Measurements from ENCODE around the gene PARP6.
A peak's percentile ranks its signal among the peaks of the same experiment; 100 is the strongest.

PARP6 gene

DNA sequence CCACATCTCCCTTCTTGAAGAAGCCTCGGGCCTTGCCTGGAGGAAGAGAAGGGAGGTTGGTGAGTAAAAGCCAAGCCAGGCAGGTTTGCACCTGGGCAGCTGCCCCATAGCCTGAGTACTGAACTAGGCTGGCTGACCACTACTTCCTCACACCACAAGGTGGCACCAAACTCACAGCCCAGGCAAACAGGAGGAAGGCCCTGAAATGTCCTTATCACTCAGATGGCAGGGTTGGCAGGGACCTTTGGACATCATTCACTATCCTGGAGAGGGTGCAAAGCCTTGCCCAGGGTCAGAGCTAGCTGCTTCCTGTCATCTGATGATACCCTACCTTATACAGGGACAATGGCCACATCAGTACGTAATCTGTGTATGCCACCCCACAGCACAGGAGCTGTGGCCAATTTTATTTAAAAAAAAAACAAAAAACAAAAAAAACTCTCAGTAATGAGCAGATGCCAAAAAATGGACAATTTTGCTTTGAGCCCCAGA is 72.6 kb downstream of the PARP6 start:
- DNase-seq (ENCODE audit: low read depth) = peak; percentile 54

DNA sequence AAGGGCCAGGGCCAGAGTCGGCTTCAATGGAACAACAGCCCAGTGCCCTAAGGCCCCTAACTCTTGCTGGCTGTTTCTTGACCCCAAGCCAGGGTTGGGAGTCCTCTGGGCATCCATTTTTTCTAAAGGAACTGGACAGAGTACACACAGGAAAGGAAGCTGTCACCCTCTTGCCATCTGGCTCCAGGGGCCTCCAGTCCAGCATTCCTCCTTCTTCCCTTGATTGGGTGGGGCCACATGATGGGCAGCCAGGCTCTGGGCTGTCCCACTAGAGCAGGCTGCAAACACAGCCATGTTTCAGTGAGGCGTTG is 73.2 kb downstream of the PARP6 start:
- DNase-seq (ENCODE audit: low read depth) = no peak

DNA sequence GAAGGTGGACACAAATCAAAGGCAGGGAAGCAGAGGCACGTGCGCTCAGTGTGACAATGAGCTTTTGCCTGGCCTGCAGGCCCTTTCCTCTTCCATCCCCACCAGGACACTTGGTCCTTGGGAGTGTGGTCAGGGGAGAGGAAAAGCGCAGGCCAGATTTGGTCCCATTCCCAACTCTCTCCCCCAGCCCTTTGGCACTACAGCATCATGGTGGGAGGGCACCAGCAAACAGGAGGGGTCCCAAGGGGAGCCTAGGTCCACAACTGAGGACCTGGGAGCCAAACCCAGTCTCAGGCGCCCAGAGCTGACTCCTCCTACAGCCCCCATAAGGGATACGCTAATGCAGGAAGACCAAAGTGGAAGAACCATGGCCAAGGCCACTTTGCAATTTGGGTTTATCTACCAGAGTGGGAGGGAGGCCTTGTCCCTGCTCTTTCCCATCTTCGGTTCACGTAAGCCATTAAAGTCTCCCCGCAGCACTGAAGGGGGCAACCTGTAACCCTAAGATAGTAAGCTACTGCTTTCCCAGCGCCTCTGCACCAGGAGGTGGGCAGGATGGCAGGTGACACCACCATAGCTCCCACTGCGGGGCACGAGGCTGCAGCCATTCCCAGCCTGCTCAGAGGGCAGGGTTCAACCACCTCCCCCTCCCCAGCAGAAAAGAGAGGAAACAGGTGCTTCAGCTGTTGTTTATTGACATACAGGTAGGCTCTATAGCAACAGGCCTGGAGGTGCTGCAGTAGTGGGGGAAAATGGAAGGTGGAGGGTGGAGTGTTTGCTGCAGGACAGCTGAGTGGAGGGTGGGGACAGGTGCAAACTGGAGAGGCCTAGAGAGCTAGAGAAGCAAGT is 73.8 kb downstream of the PARP6 start:
- no peak for DNase-seq (ENCODE audit: low read depth)

- no peak for DNase-seq (ENCODE audit: low read depth)
These were observed 74.6 kb downstream of the PARP6 start, which contains the start of gene GRAMD2A for GRCh38 chr15:72197460-72198355. Gene GRAMD2A (minus strand): TSS chr15:72197787.

DNA sequence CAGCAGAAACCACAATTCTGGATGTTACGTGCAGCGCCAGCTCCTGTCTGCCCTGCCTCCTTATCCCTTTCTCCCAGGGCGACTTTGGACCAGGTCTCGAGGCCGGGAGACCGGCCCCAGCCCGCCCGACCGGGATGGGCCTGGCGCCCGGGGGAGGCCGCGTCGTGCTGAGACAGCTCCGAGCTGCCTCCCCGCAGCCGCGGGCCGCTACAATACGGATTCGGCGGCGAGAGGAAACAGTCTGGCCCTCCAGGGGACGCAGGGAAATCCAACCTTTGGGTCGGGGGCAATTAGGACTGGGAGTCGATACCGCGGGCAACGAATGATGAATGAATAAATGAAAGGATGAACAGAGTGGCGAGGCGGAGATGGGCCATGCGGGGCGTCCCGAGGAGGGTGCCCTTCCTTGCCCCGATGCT is 75.3 kb downstream of the PARP6 start:
- DNase-seq (ENCODE audit: low read depth) = no peak

- DNase-seq (ENCODE audit: low read depth) = no peak
These were observed 75.8 kb downstream of the PARP6 start for GRCh38 chr15:72196409-72197040.

DNA sequence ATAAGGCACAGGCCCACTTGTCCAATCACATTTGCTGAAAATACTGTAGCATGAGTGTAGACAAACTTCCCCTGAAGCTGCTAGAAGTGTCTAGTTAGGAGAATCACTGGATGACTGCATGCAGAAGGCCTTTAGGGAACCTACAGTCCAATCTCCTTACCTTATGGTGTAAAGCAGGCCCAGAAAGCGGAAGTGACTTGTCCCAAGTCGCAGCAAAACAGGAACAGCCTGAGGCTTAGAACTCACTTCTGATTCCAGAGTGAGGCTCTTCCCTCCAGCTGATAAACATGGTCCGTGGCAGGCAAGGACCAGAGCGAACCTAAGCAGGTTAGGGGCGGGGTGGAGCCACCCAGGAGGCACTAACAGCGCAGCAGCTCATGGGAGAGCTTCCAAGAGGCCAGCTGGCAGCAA is 77.2 kb downstream of the PARP6 start:
- DNase-seq (ENCODE audit: low read depth) = no peak

DNA sequence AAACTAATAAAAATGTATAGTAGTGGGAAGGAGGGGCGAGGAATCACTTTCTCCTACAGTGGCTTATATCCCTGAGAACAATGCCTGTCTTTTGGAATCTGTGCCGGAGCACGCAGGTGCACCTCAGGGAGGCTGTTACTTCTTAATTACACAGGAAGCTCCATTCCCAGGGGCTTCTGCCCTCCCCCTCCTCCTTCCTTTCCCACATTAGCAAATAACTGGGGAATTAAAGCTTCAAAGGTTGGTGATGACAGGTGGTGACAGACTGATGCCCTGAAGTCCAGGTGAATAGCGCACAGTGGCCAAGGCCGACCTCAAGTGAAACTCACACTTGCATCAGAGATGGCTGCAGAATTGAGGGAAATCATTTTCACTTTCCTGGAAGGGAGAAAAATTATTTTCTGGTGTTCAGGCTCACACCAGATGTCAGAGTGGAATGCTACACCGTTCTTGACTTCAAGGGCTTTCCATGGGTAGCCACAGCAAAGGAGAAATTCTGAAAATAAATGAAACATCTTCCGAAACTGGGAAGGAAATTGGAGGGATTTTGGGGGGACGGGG is 78.4 kb downstream of the PARP6 start:
- DNase-seq (ENCODE audit: low read depth) = no peak

DNA sequence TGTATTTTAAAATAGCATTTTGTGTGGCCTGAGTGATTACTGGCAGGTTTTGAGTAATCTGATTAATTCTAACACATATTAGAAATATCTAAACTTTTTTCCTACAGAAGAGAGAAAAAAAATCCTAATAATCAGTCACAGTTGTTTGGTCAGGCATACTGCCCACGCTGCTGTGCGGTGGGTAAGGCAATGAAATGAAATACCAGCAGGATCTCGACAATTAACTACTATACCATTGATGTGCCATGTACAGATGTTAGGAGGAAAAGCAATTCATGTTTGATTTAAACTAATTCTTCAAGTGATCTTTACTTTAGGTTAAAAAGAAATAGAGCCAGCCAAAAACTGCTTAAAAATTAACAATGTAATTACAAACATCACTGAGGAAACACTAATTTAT is 79.9 kb downstream of the PARP6 start:
- no peak for DNase-seq (ENCODE audit: low read depth)

All from stimulated activated CD8-positive, alpha-beta memory T cell treated with anti-CD3 and anti-CD28 coated beads, Interleukin-15, amount 100 ng/mL, for 1 hour (primary cell).